Lower leg skin (tissue), 3 donors: ENCODE data around the gene PCDHGA4.
"Not testable (repeated sequence)": the region's sequence is repeated elsewhere in the genome, so short reads cannot be mapped to it uniquely, and the experiment has no call there.

Source experiments
- POLR2A ChIP-seq, 2 donors: fragments of 450-650 bp; IDR thresholded peaks; one replicate each; pipeline ENCODE4 v1.6.1; 2016 to 2017; ENCODE audit warnings: antibody characterized with exemption in 2 of 2, mild to moderate bottlenecking in 1 of 2, moderate library complexity in 1 of 2
- TF ChIP-seq, protein P1 (sequence below), 3 donors: fragments of 450-650 bp; IDR thresholded peaks; one replicate each; pipeline ENCODE4 v1.5.1; 2016; ENCODE audit warnings: antibody characterized with exemption in 3 of 3, mild to moderate bottlenecking in 3 of 3, moderate library complexity in 2 of 3

DNA sequence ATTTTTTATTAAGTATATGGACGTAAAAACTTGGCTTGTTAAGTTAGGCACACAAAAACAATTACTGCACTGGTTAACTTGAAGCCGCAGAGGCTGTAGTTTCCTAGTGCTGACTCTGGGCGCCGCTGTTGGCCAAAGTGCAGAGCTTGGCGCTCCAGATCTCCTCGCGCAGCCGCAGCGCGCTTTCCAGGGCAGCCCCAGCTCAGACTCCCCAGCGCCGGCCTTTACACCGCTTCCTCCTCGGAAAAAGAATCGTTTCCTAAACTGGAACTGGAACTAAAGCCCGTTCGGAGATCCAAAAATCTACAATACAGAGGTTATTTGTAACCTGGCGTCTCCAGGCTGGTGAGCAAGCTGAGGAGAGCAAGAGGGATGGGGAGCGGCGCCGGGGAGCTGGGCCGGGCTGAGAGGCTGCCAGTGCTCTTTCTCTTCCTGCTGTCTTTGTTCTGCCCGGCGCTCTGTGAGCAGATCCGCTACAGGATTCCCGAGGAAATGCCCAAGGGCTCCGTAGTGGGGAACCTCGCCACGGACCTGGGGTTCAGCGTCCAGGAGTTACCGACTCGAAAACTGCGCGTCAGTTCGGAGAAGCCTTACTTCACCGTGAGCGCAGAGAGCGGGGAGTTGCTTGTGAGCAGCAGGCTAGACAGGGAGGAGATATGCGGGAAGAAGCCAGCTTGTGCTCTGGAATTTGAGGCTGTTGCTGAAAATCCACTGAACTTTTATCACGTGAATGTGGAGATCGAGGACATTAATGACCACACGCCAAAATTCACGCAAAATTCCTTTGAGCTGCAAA is 43.1 kb downstream of the PCDHGA4 start, which contains the start of gene PCDHGB5:
- TF ChIP-seq, protein P1, sequence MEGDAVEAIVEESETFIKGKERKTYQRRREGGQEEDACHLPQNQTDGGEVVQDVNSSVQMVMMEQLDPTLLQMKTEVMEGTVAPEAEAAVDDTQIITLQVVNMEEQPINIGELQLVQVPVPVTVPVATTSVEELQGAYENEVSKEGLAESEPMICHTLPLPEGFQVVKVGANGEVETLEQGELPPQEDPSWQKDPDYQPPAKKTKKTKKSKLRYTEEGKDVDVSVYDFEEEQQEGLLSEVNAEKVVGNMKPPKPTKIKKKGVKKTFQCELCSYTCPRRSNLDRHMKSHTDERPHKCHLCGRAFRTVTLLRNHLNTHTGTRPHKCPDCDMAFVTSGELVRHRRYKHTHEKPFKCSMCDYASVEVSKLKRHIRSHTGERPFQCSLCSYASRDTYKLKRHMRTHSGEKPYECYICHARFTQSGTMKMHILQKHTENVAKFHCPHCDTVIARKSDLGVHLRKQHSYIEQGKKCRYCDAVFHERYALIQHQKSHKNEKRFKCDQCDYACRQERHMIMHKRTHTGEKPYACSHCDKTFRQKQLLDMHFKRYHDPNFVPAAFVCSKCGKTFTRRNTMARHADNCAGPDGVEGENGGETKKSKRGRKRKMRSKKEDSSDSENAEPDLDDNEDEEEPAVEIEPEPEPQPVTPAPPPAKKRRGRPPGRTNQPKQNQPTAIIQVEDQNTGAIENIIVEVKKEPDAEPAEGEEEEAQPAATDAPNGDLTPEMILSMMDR (IDR thresholded peaks at IDR 0.05) = not testable (repeated sequence)
- not testable (repeated sequence) for TF ChIP-seq POLR2A (IDR thresholded peaks at IDR 0.05)
